GM23338 (cell line): ENCODE results near the gene CGRRF1.

ENCODE experiments used
- CREB1 ChIP-seq: fragments of 250-450 bp; sonication (Bioruptor Pico); IDR thresholded peaks from 2 replicates; pipeline ENCODE4 v1.5.0; 2020; ENCODE audit warnings: low read depth, mild to moderate bottlenecking, moderate library complexity
- CTCF ChIP-seq, 2 experiments: fragments of 200-600 bp in 1 of 2; sonication (generic) in 1 of 2; conservative IDR thresholded peaks; 2 replicates each; pipeline versions ENCODE4 v1.5.1 to v1.6.1; 2016 to 2017; ENCODE audit warnings: antibody characterized with exemption in 2 of 2, low read depth in 2 of 2, mild to moderate bottlenecking in 2 of 2, moderate library complexity in 1 of 2
- EZH2 ChIP-seq: fragments of 200-600 bp; sonication (generic); IDR thresholded peaks from one replicate; pipeline ENCODE4 v1.8.0; 2017; ENCODE audit warnings: antibody characterized with exemption, mild to moderate bottlenecking, low read depth; ENCODE audit not compliant: unreplicated experiment
- ZNF331 ChIP-seq: fragments of 250-450 bp; sonication (Bioruptor Pico); IDR thresholded peaks from 2 replicates; pipeline ENCODE4 v1.5.0; 2020; ENCODE audit warnings: low read depth, mild to moderate bottlenecking, moderate library complexity

- TF ChIP-seq EZH2 (no peak), CTCF (conservative IDR thresholded peaks at IDR 0.05; ENCODE audit: low read depth in 2 of 2) (no peak), CREB1 (no peak), ZNF331 (CRISPR knock-in tag) (no peak)
Measured at GRCh38 chr14:54584097-54584496, 74.4 kb downstream of the CGRRF1 start.
